MM.1S (cell line): Measurements from ENCODE around the gene TTC28.

Experiments
- EZH2phosphoT487 ChIP-seq: fragments of 300-600 bp; sonication (generic); IDR thresholded peaks from 2 replicates; pipeline ENCODE4 v1.6.1; 2018; ENCODE audit warnings: antibody characterized with exemption, low read length
- TF ChIP-seq, protein P1 (sequence below): fragments of 300-600 bp; sonication (generic); IDR thresholded peaks from 2 replicates; pipeline ENCODE4 v1.5.1; 2016; ENCODE audit warnings: antibody characterized with exemption, low read length, mixed read lengths

DNA sequence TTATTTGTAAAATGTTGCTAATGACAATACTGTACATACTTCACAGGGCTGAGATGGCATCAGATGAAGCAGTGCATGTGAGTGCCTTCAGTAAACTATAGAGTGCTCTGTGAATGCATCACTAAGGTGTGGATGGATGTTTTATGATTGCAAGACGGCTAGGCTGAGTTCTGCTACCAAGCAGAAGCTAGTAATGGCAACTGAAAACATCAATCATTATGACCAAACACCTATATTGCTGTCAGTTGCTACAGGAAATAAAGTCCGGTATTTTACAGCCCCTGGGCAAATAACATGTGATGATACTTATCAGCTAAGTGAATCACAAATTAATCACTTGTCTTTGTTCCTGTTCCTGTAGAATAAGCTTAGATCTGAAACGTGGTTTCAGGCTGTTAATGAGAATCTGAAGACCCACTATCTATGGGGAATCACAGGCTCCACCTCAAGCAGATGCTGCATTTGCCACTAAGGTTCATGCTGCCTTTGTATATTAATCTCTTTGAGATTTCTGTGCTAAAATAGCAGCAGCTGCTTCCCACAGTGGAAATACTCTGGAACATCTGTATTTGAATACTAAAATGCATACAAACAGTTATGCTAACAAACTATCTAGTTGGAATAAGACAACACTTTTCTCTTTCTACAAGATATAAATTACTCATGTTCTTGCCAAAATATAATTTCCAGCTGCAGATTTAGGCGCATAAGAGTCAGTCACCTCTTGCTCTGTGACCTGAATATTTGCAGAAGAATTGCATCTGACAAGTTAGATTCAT, 506.6 kb downstream of the TTC28 start:
- TF ChIP-seq, protein P1, sequence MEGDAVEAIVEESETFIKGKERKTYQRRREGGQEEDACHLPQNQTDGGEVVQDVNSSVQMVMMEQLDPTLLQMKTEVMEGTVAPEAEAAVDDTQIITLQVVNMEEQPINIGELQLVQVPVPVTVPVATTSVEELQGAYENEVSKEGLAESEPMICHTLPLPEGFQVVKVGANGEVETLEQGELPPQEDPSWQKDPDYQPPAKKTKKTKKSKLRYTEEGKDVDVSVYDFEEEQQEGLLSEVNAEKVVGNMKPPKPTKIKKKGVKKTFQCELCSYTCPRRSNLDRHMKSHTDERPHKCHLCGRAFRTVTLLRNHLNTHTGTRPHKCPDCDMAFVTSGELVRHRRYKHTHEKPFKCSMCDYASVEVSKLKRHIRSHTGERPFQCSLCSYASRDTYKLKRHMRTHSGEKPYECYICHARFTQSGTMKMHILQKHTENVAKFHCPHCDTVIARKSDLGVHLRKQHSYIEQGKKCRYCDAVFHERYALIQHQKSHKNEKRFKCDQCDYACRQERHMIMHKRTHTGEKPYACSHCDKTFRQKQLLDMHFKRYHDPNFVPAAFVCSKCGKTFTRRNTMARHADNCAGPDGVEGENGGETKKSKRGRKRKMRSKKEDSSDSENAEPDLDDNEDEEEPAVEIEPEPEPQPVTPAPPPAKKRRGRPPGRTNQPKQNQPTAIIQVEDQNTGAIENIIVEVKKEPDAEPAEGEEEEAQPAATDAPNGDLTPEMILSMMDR, result no peak
- no peak for TF ChIP-seq EZH2phosphoT487
